ENCODE data around the gene APOM.
A peak's percentile ranks its signal among the peaks of the same experiment; 100 is the strongest.

APOM gene

DNA sequence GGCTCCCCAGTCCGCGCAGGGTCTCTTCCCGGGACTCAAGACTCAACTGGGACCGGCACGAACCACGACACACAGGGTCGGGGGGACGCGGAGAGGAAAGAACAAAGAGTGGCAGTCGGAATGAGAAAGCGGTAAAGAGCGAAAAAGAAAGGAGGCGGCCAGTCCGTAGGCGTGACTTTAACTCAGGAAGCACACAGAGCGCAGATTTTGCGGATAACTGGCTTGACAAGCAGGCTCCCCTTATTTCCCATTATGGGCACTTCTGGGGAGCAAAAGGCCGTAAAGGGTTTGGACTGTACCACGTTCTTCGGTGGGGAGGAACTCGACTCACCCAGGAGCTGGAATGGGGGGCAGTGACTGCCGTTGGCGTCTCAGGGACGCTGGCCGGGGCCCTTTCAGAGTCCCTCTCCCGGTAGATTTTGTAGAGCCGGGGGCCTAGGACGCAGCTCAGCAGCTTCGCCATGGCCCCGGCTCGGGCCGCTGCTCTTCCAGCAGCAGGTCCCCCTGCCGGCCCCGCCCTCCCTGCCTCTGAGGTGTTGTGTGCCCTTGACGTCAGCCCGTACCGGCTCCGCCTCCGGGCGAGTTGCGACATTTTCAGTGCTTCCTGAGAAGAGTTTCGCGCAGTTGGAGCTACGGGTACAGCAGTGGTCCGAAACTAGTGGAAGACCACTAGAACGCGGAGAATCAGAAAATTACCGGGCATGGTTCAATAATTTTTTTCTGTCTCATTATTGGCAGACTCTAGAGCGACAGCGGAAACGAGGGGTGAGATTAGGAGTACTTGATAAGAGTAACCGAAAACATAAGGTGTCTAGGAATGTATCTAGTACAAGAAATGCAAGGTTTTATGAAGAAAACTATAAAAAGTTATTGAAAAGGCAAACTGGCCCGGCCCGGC is 47.4 kb downstream of the APOM start, which contains the start of gene ABHD16A (continued):
- TF ChIP-seq, protein P1, sequence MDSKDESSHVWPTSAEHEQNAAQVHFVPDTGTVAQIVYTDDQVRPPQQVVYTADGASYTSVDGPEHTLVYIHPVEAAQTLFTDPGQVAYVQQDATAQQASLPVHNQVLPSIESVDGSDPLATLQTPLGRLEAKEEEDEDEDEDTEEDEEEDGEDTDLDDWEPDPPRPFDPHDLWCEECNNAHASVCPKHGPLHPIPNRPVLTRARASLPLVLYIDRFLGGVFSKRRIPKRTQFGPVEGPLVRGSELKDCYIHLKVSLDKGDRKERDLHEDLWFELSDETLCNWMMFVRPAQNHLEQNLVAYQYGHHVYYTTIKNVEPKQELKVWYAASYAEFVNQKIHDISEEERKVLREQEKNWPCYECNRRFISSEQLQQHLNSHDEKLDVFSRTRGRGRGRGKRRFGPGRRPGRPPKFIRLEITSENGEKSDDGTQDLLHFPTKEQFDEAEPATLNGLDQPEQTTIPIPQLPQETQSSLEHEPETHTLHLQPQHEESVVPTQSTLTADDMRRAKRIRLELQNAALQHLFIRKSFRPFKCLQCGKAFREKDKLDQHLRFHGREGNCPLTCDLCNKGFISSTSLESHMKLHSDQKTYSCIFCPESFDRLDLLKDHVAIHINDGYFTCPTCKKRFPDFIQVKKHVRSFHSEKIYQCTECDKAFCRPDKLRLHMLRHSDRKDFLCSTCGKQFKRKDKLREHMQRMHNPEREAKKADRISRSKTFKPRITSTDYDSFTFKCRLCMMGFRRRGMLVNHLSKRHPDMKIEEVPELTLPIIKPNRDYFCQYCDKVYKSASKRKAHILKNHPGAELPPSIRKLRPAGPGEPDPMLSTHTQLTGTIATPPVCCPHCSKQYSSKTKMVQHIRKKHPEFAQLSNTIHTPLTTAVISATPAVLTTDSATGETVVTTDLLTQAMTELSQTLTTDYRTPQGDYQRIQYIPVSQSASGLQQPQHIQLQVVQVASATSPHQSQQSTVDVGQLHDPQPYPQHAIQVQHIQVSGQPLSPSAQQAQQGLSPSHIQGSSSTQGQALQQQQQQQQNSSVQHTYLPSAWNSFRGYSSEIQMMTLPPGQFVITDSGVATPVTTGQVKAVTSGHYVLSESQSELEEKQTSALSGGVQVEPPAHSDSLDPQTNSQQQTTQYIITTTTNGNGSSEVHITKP (tag by site-specific recombination; IDR thresholded peaks at IDR 0.05), result peak; percentile 100
- no peak for TF ChIP-seq ZNF48 (tag by site-specific recombination; IDR thresholded peaks at IDR 0.05)
- no peak for TF ChIP-seq TCF7L2 (IDR thresholded peaks at IDR 0.05; ENCODE audit: borderline replicate concordance, low read depth, low read length)
- peak; percentile 48; the same call in 1 of the 2 replicates for TF ChIP-seq IKZF3 (tag by site-specific recombination; IDR thresholded peaks at IDR 0.05)
- TF ChIP-seq, protein P2, sequence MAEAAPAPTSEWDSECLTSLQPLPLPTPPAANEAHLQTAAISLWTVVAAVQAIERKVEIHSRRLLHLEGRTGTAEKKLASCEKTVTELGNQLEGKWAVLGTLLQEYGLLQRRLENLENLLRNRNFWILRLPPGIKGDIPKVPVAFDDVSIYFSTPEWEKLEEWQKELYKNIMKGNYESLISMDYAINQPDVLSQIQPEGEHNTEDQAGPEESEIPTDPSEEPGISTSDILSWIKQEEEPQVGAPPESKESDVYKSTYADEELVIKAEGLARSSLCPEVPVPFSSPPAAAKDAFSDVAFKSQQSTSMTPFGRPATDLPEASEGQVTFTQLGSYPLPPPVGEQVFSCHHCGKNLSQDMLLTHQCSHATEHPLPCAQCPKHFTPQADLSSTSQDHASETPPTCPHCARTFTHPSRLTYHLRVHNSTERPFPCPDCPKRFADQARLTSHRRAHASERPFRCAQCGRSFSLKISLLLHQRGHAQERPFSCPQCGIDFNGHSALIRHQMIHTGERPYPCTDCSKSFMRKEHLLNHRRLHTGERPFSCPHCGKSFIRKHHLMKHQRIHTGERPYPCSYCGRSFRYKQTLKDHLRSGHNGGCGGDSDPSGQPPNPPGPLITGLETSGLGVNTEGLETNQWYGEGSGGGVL (tag by site-specific recombination; IDR thresholded peaks at IDR 0.05), result no peak
- TF ChIP-seq, protein P3, sequence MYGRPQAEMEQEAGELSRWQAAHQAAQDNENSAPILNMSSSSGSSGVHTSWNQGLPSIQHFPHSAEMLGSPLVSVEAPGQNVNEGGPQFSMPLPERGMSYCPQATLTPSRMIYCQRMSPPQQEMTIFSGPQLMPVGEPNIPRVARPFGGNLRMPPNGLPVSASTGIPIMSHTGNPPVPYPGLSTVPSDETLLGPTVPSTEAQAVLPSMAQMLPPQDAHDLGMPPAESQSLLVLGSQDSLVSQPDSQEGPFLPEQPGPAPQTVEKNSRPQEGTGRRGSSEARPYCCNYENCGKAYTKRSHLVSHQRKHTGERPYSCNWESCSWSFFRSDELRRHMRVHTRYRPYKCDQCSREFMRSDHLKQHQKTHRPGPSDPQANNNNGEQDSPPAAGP (tag by site-specific recombination; IDR thresholded peaks at IDR 0.05), result peak; percentile 79
- no peak for TF ChIP-seq ZNF473 (tag by site-specific recombination; IDR thresholded peaks at IDR 0.05)
- TF ChIP-seq ZNF670 (tag by site-specific recombination; IDR thresholded peaks at IDR 0.05; ENCODE audit: low read depth), result no peak
- TF ChIP-seq, protein P4, sequence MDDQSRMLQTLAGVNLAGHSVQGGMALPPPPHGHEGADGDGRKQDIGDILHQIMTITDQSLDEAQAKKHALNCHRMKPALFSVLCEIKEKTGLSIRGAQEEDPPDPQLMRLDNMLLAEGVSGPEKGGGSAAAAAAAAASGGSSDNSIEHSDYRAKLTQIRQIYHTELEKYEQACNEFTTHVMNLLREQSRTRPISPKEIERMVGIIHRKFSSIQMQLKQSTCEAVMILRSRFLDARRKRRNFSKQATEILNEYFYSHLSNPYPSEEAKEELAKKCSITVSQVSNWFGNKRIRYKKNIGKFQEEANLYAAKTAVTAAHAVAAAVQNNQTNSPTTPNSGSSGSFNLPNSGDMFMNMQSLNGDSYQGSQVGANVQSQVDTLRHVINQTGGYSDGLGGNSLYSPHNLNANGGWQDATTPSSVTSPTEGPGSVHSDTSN (CRISPR knock-in tag; IDR thresholded peaks at IDR 0.05), result no peak
- no peak for TF ChIP-seq ZNF529 (tag by site-specific recombination; IDR thresholded peaks at IDR 0.05; ENCODE audit: insufficient replicate concordance)
- TF ChIP-seq OSR2 (tag by site-specific recombination; IDR thresholded peaks at IDR 0.05), result peak; percentile 36
- peak; percentile 25; the same call in 1 of the 2 replicates for TF ChIP-seq ZNF600 (tag by site-specific recombination; IDR thresholded peaks at IDR 0.05)
- no peak for TF ChIP-seq ZNF777 (tag by site-specific recombination; IDR thresholded peaks at IDR 0.05; ENCODE audit: borderline replicate concordance)
- peak; percentile 86; the same call in 1 of the 2 replicates for TF ChIP-seq ZSCAN30 (tag by site-specific recombination; IDR thresholded peaks at IDR 0.05)
- no peak for TF ChIP-seq YY2 (tag by site-specific recombination; IDR thresholded peaks at IDR 0.05)
- TF ChIP-seq SCRT2 (tag by site-specific recombination; IDR thresholded peaks at IDR 0.05), result peak; percentile 85
- TF ChIP-seq, protein P5, sequence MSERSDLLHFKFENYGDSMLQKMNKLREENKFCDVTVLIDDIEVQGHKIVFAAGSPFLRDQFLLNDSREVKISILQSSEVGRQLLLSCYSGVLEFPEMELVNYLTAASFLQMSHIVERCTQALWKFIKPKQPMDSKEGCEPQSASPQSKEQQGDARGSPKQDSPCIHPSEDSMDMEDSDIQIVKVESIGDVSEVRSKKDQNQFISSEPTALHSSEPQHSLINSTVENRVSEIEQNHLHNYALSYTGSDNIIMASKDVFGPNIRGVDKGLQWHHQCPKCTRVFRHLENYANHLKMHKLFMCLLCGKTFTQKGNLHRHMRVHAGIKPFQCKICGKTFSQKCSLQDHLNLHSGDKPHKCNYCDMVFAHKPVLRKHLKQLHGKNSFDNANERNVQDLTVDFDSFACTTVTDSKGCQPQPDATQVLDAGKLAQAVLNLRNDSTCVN (tag by site-specific recombination; optimal IDR thresholded peaks at IDR 0.05), result no peak
- TF ChIP-seq MYNN (tag by site-specific recombination; IDR thresholded peaks at IDR 0.05; ENCODE audit: borderline replicate concordance), result no peak
- TF ChIP-seq ZNF560 (tag by site-specific recombination; IDR thresholded peaks at IDR 0.05; ENCODE audit: borderline replicate concordance), result no peak
- TF ChIP-seq ZNF214 (tag by site-specific recombination; IDR thresholded peaks at IDR 0.05; ENCODE audit: borderline replicate concordance), result no peak
- TF ChIP-seq ZNF184 (tag by site-specific recombination; IDR thresholded peaks at IDR 0.05), result no peak
- no peak for TF ChIP-seq ZNF248 (tag by site-specific recombination; IDR thresholded peaks at IDR 0.05)
- TF ChIP-seq, protein P6, sequence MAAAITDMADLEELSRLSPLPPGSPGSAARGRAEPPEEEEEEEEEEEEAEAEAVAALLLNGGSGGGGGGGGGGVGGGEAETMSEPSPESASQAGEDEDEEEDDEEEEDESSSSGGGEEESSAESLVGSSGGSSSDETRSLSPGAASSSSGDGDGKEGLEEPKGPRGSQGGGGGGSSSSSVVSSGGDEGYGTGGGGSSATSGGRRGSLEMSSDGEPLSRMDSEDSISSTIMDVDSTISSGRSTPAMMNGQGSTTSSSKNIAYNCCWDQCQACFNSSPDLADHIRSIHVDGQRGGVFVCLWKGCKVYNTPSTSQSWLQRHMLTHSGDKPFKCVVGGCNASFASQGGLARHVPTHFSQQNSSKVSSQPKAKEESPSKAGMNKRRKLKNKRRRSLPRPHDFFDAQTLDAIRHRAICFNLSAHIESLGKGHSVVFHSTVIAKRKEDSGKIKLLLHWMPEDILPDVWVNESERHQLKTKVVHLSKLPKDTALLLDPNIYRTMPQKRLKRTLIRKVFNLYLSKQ (tag by site-specific recombination; IDR thresholded peaks at IDR 0.05; ENCODE audit: borderline replicate concordance), result no peak
- no peak for TF ChIP-seq SETDB1 (IDR thresholded peaks at IDR 0.05; ENCODE audit: insufficient read length, low read length)
- TF ChIP-seq ZNF658 (tag by site-specific recombination; IDR thresholded peaks at IDR 0.05), result no peak
- TF ChIP-seq, protein P7, sequence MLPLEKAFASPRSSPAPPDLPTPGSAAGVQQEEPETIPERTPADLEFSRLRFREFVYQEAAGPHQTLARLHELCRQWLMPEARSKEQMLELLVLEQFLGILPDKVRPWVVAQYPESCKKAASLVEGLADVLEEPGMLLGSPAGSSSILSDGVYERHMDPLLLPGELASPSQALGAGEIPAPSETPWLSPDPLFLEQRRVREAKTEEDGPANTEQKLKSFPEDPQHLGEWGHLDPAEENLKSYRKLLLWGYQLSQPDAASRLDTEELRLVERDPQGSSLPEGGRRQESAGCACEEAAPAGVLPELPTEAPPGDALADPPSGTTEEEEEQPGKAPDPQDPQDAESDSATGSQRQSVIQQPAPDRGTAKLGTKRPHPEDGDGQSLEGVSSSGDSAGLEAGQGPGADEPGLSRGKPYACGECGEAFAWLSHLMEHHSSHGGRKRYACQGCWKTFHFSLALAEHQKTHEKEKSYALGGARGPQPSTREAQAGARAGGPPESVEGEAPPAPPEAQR (tag by site-specific recombination; IDR thresholded peaks at IDR 0.05), result no peak
- peak; percentile 43; the same call in 1 of the 2 replicates for TF ChIP-seq WT1 (tag by site-specific recombination; IDR thresholded peaks at IDR 0.05)

Measured in HEK293 (cell line).